ENCODE measurements around the gene PRR23C.

Gene PRR23C

DNA sequence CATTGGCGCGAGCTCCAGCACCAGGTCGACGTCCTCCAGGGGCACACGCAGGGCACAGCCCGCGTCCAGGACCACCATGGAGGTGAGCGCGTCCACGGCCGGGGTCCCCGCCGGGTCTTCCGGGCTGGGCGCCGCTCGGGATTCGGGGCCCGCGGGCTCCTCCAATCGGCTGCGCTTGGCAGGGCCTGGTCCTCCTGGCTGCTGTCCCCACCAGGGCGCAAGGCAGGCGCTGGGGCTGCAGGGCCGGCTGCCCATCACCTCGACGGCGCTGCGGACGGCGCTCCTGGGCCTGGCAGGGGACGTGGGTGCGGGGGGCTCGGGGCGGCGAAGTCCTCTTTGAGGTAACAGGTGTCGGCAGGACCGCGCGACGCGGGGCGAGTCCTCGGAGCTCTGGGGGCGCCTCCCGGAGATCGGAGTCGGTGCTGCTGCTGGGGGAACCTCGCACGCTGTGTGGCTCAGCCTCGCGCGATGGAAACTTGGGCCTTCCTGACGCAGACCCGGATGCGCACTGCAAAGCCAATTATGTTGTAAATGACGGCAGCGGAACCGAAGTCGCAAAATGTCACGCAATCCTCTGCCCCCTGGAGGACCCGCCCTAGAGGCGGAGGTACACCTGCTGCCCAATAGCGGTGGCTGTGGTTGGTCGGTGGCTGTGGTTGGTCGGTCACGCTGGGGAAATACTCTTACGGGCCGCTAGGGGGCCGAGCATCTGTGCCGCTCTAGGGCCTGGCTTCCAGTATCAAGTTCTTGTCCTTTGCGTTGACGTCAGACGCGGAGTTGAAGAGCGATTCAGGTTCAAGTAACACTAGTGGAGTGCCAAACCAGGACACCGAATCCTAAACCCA lies at the start of gene PRR23C:
Gene PRR23C, minus strand, starts transcription at position 527 of the 845 bp plus-strand sequence. Its CDS starts 272 bp downstream, at position 255.
- no peak within 1 kb of the TSS for H3K27ac ChIP-seq

DNA sequence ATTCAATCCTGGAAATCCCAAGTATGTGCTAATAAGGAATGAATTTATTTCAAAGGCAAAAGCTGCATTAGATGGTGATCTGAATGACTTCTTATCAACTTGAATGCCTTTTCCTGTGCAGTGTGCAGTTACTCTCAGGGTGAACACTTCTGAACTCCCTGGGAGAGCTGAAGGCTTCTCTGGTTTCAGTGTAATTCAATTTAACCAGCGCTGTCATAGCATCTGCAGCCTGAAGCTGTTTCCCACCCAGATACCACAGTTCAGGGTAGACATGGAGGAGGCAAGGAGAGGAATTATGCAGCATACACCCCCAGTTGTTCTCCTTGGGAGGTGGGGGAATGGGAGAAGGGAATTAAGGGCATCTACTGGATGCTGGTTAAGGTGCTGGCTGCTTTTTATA lies 49.1 kb upstream of the PRR23C start:
- H3K27me3 ChIP-seq: peaks cover 66% of the 10 kb centered on the region
- H3K36me3 ChIP-seq: no peaks in the 10 kb centered on the region
- no peaks in the 10 kb centered on the region for H3K9me3 ChIP-seq
- no peak overlapping the region for H3K4me3 ChIP-seq (ENCODE audit: low read depth in 1 of 2, low read length in 1 of 2)
- H3K4me1 ChIP-seq (ENCODE audit: control insufficient read depth in 1 of 2, insufficient read depth in 1 of 2, low read depth in 1 of 2, low read length in 1 of 2): no peaks in the 10 kb centered on the region
- TF ChIP-seq, protein P1, sequence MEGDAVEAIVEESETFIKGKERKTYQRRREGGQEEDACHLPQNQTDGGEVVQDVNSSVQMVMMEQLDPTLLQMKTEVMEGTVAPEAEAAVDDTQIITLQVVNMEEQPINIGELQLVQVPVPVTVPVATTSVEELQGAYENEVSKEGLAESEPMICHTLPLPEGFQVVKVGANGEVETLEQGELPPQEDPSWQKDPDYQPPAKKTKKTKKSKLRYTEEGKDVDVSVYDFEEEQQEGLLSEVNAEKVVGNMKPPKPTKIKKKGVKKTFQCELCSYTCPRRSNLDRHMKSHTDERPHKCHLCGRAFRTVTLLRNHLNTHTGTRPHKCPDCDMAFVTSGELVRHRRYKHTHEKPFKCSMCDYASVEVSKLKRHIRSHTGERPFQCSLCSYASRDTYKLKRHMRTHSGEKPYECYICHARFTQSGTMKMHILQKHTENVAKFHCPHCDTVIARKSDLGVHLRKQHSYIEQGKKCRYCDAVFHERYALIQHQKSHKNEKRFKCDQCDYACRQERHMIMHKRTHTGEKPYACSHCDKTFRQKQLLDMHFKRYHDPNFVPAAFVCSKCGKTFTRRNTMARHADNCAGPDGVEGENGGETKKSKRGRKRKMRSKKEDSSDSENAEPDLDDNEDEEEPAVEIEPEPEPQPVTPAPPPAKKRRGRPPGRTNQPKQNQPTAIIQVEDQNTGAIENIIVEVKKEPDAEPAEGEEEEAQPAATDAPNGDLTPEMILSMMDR (IDR thresholded peaks at IDR 0.05): no peak
- no peak overlapping the region for H3K27ac ChIP-seq

More for the DNA sequence above, at the start of gene PRR23C:
- peaks cover 5% of the 10 kb centered on the region for H3K9me3 ChIP-seq
- H3K27me3 ChIP-seq: peaks cover 26% of the 10 kb centered on the region
- H3K4me1 ChIP-seq (ENCODE audit: control insufficient read depth in 1 of 2, insufficient read depth in 1 of 2, low read depth in 1 of 2, low read length in 1 of 2): no peaks in the 10 kb centered on the region
- no peaks in the 10 kb centered on the region for H3K36me3 ChIP-seq
- TF ChIP-seq, protein P1 (IDR thresholded peaks at IDR 0.05): no peak
- no peak within 1 kb of the TSS for H3K4me3 ChIP-seq (ENCODE audit: low read depth in 1 of 2, low read length in 1 of 2)

DNA sequence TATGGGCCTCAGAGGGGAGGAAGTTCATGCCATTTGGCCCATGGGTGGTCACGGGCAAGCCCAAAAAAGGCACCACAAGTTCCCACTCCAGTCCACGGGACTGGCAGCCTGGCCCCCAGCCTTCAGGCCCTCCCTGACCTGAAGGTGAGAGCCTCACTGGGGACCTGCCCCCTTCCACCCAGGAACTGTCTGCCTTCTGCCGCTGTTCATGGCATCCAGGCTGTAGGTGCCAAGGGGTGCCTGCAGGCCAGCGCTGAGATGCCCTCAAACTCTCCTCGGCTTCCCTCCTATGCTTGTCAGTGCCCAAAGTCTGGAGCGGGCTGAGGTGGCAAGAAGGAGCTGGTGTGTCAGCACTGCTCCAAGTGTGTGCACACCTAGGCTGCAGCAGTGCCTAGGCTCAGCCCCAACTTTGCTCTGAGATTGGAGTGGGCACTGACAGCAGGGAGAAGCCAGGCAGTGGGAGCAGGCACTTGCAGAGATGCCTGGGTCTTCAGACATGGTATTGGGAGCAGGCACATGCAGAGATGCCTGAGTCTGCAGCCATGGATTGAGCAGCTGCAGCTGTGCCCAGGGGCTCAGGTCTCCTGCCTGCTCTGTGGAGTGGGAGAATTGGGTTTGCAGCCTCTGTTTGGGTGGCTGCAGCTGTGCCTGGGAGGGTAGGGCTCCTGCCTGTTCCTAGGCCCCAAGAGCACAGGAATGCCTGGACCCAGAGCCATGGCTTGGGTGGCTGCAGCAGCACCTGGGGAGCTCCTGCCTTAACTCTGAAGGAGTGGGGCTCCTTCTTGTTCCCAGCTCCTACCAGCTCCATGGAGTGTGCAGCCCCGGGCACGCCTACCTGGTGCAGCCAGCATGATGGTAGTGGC lies 44.0 kb upstream of the PRR23C start:
- TF ChIP-seq, protein P1 (IDR thresholded peaks at IDR 0.05): no peak
- no peaks in the 10 kb centered on the region for H3K9me3 ChIP-seq
- peaks cover 54% of the 10 kb centered on the region for H3K27me3 ChIP-seq
- H3K4me1 ChIP-seq (ENCODE audit: control insufficient read depth in 1 of 2, insufficient read depth in 1 of 2, low read depth in 1 of 2, low read length in 1 of 2): no peaks in the 10 kb centered on the region
- H3K36me3 ChIP-seq: no peaks in the 10 kb centered on the region
- H3K27ac ChIP-seq: no peak overlapping the region
- H3K4me3 ChIP-seq (ENCODE audit: low read depth in 1 of 2, low read length in 1 of 2): no peak overlapping the region

DNA sequence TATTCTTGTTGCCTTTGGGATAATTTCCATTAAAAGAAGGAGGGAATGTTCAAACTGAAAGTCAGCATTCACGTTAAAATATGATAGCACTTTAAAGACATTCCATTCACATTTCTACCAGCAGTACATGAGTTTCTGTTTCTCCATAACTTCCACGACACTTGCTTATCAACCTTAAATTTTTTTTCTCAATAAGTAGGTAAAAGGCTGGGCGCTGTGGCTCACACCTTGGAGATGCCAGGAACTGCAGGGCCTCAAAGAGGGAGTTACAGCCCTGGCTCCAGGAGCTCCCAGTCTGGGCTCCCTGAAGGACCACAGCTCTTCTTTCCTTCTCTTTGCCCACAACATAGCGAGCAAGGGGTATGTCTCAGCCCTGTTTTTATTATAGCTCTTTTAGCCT lies 42.9 kb upstream of the PRR23C start:
- TF ChIP-seq, protein P1 (IDR thresholded peaks at IDR 0.05): no peak
- Histone ChIP-seq H3K27me3 (peaks cover 58% of the 10 kb centered on the region), H3K9me3 (no peaks in the 10 kb centered on the region), H3K4me3 (ENCODE audit: low read depth in 1 of 2, low read length in 1 of 2) (no peak overlapping the region), H3K4me1 (ENCODE audit: control insufficient read depth in 1 of 2, insufficient read depth in 1 of 2, low read depth in 1 of 2, low read length in 1 of 2) (no peaks in the 10 kb centered on the region), H3K27ac (no peak overlapping the region), H3K36me3 (no peaks in the 10 kb centered on the region)

DNA sequence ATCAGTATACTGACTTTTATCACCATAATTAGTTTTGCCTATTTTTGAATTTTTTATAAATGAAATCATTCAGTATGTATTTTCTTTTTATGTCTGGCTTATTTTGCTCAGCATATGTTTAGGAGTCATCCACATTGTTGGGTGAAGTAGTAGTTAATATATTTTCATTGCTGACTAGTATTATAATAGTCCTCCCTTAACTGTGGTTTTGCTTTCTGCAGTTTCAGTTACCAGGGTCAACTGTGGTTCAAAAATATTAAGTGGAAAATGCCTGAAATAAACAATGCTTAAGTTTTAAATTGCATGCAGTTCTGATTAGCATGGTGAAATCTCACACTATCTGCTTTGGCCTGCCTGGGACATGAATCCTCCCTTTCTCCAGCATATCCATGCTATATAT lies 39.5 kb upstream of the PRR23C start:
- Histone ChIP-seq H3K4me3 (ENCODE audit: low read depth in 1 of 2, low read length in 1 of 2) (no peak overlapping the region), H3K36me3 (no peaks in the 10 kb centered on the region), H3K4me1 (ENCODE audit: control insufficient read depth in 1 of 2, insufficient read depth in 1 of 2, low read depth in 1 of 2, low read length in 1 of 2) (no peaks in the 10 kb centered on the region), H3K27me3 (peaks cover 58% of the 10 kb centered on the region), H3K9me3 (no peaks in the 10 kb centered on the region), H3K27ac (no peak overlapping the region)
- TF ChIP-seq, protein P1 (IDR thresholded peaks at IDR 0.05): no peak

Measured in neutrophil (primary cell).